ENCODE measurements around the gene MCOLN3. TPM values are rescaled to one million over a fixed set of nuclear protein-coding genes. Genes with fewer than 3 reads are reported as not detected.
"Not testable (repeated sequence)": the region's sequence is repeated elsewhere in the genome, so short reads cannot be mapped to it uniquely, and the experiment has no call there.

The MCOLN3 gene
- total RNA-seq, 1 experiment from 2014 or later: 2.4 TPM

- intact Hi-C loops (cut with micrococcal nuclease): no loop called here
- H3K9me2 ChIP-seq (replicated peaks; ENCODE audit: low read length): no peaks in the 10 kb centered on the region
- H3K4me1 ChIP-seq (ENCODE audit: insufficient read depth, low read length): peaks cover 5% of the 10 kb centered on the region; the same call in 1 of the 2 replicates
- no peaks in the 10 kb centered on the region for H3K9me3 ChIP-seq (ENCODE audit: low read length)
- no peaks in the 10 kb centered on the region for H3K36me3 ChIP-seq (ENCODE audit: low read depth, low read length)
- ATAC-seq (no peak), DNase-seq (no peak)
- H3K27ac ChIP-seq (ENCODE audit: low read length): no peak overlapping the region
- no peaks in the 10 kb centered on the region for H3F3A ChIP-seq (ENCODE audit: low read length, unreplicated experiment)
- H2AFZ ChIP-seq (ENCODE audit: low read length): no peak overlapping the region
- H3K4me2 ChIP-seq (ENCODE audit: low read length): no peak overlapping the region
- no peak overlapping the region for H3K4me3 ChIP-seq (ENCODE audit: low read length)
- H3K9ac ChIP-seq (ENCODE audit: low read length): no peak overlapping the region
- H3K27me3 ChIP-seq (ENCODE audit: low read length): no peaks in the 10 kb centered on the region
- H4K20me1 ChIP-seq (ENCODE audit: low read length): no peaks in the 10 kb centered on the region
- no peak for TF ChIP-seq CTCF (conservative IDR thresholded peaks at IDR 0.05; ENCODE audit: low read depth, low read length)
- TF ChIP-seq EZH2 (IDR thresholded peaks at IDR 0.05; ENCODE audit: low read length, unreplicated experiment): no peak
- no peak for TF ChIP-seq EZH2phosphoT487 (IDR thresholded peaks at IDR 0.05; ENCODE audit: borderline replicate concordance, low read length)
- no TSS peak for BruUV-seq (replicated peaks)
- ChIA-PET POLR2A (ENCODE audit: unreplicated experiment) (no interaction called here), CTCF (no interaction called here)
- 0 out of 2 replicates have a peak, but pooled peaks cover 3% of the 10 kb centered on the region for H3K79me2 ChIP-seq (ENCODE audit: low read length)
Observed at GRCh38 chr1:84991097-84991920, 57.0 kb downstream of the MCOLN3 start.

- no peaks in the 10 kb centered on the region for H4K20me1 ChIP-seq (ENCODE audit: low read length)
- ATAC-seq (no peak), DNase-seq (no peak)
- no peak overlapping the region for H2AFZ ChIP-seq (ENCODE audit: low read length)
- H3F3A ChIP-seq (ENCODE audit: low read length, unreplicated experiment): no peaks in the 10 kb centered on the region
- H3K9me3 ChIP-seq (ENCODE audit: low read length): no peaks in the 10 kb centered on the region
- no peak overlapping the region for H3K4me3 ChIP-seq (ENCODE audit: low read length)
- no peaks in the 10 kb centered on the region for H3K9me2 ChIP-seq (replicated peaks; ENCODE audit: low read length)
- no TSS peak for BruUV-seq (replicated peaks)
- ChIA-PET CTCF (no interaction called here), POLR2A (ENCODE audit: unreplicated experiment) (no interaction called here)
- no peaks in the 10 kb centered on the region for H3K79me2 ChIP-seq (ENCODE audit: low read length)
- H3K4me2 ChIP-seq (ENCODE audit: low read length): no peak overlapping the region
- no peaks in the 10 kb centered on the region for H3K27me3 ChIP-seq (ENCODE audit: low read length)
- no peaks in the 10 kb centered on the region for H3K4me1 ChIP-seq (ENCODE audit: insufficient read depth, low read length)
- TF ChIP-seq CTCF (conservative IDR thresholded peaks at IDR 0.05; ENCODE audit: low read depth, low read length) (no peak), EZH2phosphoT487 (IDR thresholded peaks at IDR 0.05; ENCODE audit: borderline replicate concordance, low read length) (no peak), EZH2 (IDR thresholded peaks at IDR 0.05; ENCODE audit: low read length, unreplicated experiment) (no peak)
- no peak overlapping the region for H3K27ac ChIP-seq (ENCODE audit: low read length)
- no peaks in the 10 kb centered on the region for H3K36me3 ChIP-seq (ENCODE audit: low read depth, low read length)
- intact Hi-C loops (cut with micrococcal nuclease): no loop called here
- H3K9ac ChIP-seq (ENCODE audit: low read length): no peak overlapping the region
Observed at GRCh38 chr1:84988588-84988987, 59.7 kb downstream of the MCOLN3 start.

- H3K9me2 ChIP-seq (replicated peaks; ENCODE audit: low read length); H2AFZ ChIP-seq (ENCODE audit: low read length); intact Hi-C loops (cut with micrococcal nuclease); DNase-seq; H3K27me3 ChIP-seq (ENCODE audit: low read length); H3K79me2 ChIP-seq (ENCODE audit: low read length); H3K4me3 ChIP-seq (ENCODE audit: low read length); BruUV-seq (replicated peaks); H3K27ac ChIP-seq (ENCODE audit: low read length); H4K20me1 ChIP-seq (ENCODE audit: low read length); H3K4me1 ChIP-seq (ENCODE audit: insufficient read depth, low read length); POLR2A ChIA-PET (ENCODE audit: unreplicated experiment); H3F3A ChIP-seq (ENCODE audit: low read length, unreplicated experiment); H3K36me3 ChIP-seq (ENCODE audit: low read depth, low read length); ATAC-seq; H3K4me2 ChIP-seq (ENCODE audit: low read length); CTCF ChIA-PET; H3K9me3 ChIP-seq (ENCODE audit: low read length); H3K9ac ChIP-seq (ENCODE audit: low read length): not testable (repeated sequence)
Observed at GRCh38 chr1:84986561-84986960, 61.7 kb downstream of the MCOLN3 start.

Measured in PC-3 (cell line).